ENCODE measurements around the gene MRPL50. TPM values are rescaled to one million over a fixed set of nuclear protein-coding genes. Genes with fewer than 3 reads are reported as not detected.

The MRPL50 gene
- total and polyA plus RNA-seq, 2 donors (not counting 1 experiment from before 2014, with no cell fraction given) = 4.0 to 18.0 TPM

DNA sequence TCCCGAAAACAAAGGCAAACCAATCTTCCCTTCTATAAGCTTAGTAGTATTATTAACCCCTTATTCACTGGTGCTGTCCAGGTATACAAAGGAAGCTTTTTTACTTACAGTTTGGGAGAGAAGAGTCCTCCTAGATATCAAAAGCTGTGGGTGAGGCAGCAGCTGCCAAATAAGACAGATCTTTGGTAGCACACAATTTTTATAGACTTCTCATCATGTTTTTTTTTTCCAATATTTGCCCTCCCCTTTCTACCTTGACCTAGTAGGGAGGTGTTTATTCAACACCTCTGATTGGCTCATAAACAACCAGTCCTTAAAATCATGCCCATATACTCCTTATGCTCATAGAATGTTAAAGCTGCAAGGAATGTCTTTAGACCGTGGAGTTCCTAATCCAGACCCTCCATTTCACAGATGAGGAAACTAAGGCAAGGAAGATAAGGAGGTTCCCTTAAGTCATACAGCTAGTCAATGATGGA lies 37.2 kb upstream of the MRPL50 start, which contains the start of gene ALDOB:
TSS of gene ALDOB (minus strand) at position 174 of the 479 bp plus-strand sequence. CDS start 4,887 bp downstream, outside the sequence.
- no peak within 1 kb of the TSS for H3K4me3 ChIP-seq (ENCODE audit: control extremely low read depth in 1 of 5, extremely low read depth in 1 of 5, insufficient read depth in 1 of 5, low read depth in 2 of 5, low read length in 4 of 5)
- H3K9me3 ChIP-seq (ENCODE audit: control extremely low read depth in 1 of 3, control insufficient read depth in 2 of 3, insufficient read depth in 1 of 3, low read length in 2 of 3) = no peaks in the 10 kb centered on the region
- ATAC-seq (ENCODE audit: low read depth) (no peak), DNase-seq (no peak)
- Mint-ChIP-seq H3K27ac (no peak within 1 kb of the TSS), H3K4me3 (no peak within 1 kb of the TSS), H3K4me1 (no peaks in the 10 kb centered on the region), H3K27me3 (peaks cover 9% of the 10 kb centered on the region), H3K9me3 (ENCODE audit: insufficient read depth) (no peaks in the 10 kb centered on the region)
- H3K27me3 ChIP-seq (replicated peaks in 1 of 4; ENCODE audit: control extremely low read depth in 1 of 4, control insufficient read depth in 3 of 4, insufficient read depth in 4 of 4, low read length in 3 of 4) = no peaks in the 10 kb centered on the region
- POLR2A ChIA-PET = no interaction called here
- WGBS (ENCODE audit: insufficient coverage) = no CpG with 5 or more reads among the region's 2 CpGs
- CTCF ChIA-PET = no interaction called here
- intact Hi-C loops (cut with micrococcal nuclease) = no loop called here
- no peak within 1 kb of the TSS for H3K4me2 ChIP-seq (replicated peaks; ENCODE audit: low read depth, low read length, poor library complexity, severe bottlenecking)
- no peaks in the 10 kb centered on the region for H4K20me1 ChIP-seq (ENCODE audit: control insufficient read depth, insufficient read depth, low read length, poor library complexity, severe bottlenecking)
- H3K79me2 ChIP-seq (ENCODE audit: control insufficient read depth, insufficient read depth, low read length) = no peaks in the 10 kb centered on the region
- no peaks in the 10 kb centered on the region for H3K4me1 ChIP-seq (ENCODE audit: control insufficient read depth in 2 of 2, insufficient read depth in 2 of 2, low read length in 2 of 2)
- no peaks in the 10 kb centered on the region for H3K36me3 ChIP-seq (replicated peaks in 1 of 2; ENCODE audit: control extremely low read depth in 1 of 2, control insufficient read depth in 1 of 2, extremely low read depth in 1 of 2, insufficient read depth in 2 of 2, low read length in 1 of 2)
- no peak within 1 kb of the TSS for H3K9ac ChIP-seq (ENCODE audit: low read length)
- H3K27ac ChIP-seq (ENCODE audit: low read length in 2 of 2) = no peak within 1 kb of the TSS
- H2AFZ ChIP-seq (ENCODE audit: insufficient read depth, low read depth, low read length, poor library complexity, severe bottlenecking) = no peak within 1 kb of the TSS
- no peak for TF ChIP-seq EZH2 (IDR thresholded peaks at IDR 0.05; ENCODE audit: borderline replicate concordance, insufficient read depth, low read depth, low read length, poor library complexity, severe bottlenecking)
- TF ChIP-seq, protein P1, sequence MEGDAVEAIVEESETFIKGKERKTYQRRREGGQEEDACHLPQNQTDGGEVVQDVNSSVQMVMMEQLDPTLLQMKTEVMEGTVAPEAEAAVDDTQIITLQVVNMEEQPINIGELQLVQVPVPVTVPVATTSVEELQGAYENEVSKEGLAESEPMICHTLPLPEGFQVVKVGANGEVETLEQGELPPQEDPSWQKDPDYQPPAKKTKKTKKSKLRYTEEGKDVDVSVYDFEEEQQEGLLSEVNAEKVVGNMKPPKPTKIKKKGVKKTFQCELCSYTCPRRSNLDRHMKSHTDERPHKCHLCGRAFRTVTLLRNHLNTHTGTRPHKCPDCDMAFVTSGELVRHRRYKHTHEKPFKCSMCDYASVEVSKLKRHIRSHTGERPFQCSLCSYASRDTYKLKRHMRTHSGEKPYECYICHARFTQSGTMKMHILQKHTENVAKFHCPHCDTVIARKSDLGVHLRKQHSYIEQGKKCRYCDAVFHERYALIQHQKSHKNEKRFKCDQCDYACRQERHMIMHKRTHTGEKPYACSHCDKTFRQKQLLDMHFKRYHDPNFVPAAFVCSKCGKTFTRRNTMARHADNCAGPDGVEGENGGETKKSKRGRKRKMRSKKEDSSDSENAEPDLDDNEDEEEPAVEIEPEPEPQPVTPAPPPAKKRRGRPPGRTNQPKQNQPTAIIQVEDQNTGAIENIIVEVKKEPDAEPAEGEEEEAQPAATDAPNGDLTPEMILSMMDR (IDR thresholded peaks at IDR 0.05) = no peak

DNA sequence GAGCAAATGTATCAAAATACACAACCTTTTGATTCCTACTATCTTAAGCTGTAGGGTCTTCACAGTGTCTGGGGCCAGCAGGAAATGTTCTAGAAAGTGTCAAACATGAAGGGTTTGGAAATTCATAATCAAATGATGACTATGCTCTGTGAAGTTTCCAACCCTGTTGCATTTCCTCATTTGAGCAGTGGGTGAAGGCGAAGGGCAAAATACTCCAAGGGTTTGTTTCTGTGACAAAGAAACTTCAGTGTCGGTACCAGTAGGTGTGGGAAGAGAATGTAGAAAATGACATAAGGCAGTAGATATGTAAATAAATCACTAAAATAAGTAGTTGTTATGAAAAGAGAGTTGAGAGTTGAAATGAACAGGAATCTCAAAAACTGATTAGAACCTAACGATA lies 36.6 kb upstream of the MRPL50 start:
- H3K36me3 ChIP-seq (replicated peaks in 1 of 2; ENCODE audit: control extremely low read depth in 1 of 2, control insufficient read depth in 1 of 2, extremely low read depth in 1 of 2, insufficient read depth in 2 of 2, low read length in 1 of 2) = no peaks in the 10 kb centered on the region
- no peak overlapping the region for H3K4me2 ChIP-seq (replicated peaks; ENCODE audit: low read depth, low read length, poor library complexity, severe bottlenecking)
- WGBS (ENCODE audit: insufficient coverage) = 83% methylated on average over 1 of the region's 3 CpGs
- H3K79me2 ChIP-seq (ENCODE audit: control insufficient read depth, insufficient read depth, low read length) = no peaks in the 10 kb centered on the region
- POLR2A ChIA-PET = no interaction called here
- H3K4me3 ChIP-seq (ENCODE audit: control extremely low read depth in 1 of 5, extremely low read depth in 1 of 5, insufficient read depth in 1 of 5, low read depth in 2 of 5, low read length in 4 of 5) = no peak overlapping the region
- no peak for TF ChIP-seq EZH2 (IDR thresholded peaks at IDR 0.05; ENCODE audit: borderline replicate concordance, insufficient read depth, low read depth, low read length, poor library complexity, severe bottlenecking)
- TF ChIP-seq, protein P1 (IDR thresholded peaks at IDR 0.05) = no peak
- H4K20me1 ChIP-seq (ENCODE audit: control insufficient read depth, insufficient read depth, low read length, poor library complexity, severe bottlenecking) = no peaks in the 10 kb centered on the region
- no peak overlapping the region for H3K4me3 Mint-ChIP-seq
- ATAC-seq (ENCODE audit: low read depth) (no peak), DNase-seq (no peak)
- intact Hi-C loops (cut with micrococcal nuclease) = no loop called here
- no peak overlapping the region for H2AFZ ChIP-seq (ENCODE audit: insufficient read depth, low read depth, low read length, poor library complexity, severe bottlenecking)
- H3K27me3 ChIP-seq (replicated peaks in 1 of 4; ENCODE audit: control extremely low read depth in 1 of 4, control insufficient read depth in 3 of 4, insufficient read depth in 4 of 4, low read length in 3 of 4) = no peaks in the 10 kb centered on the region
- no peaks in the 10 kb centered on the region for H3K9me3 Mint-ChIP-seq (ENCODE audit: insufficient read depth)
- CTCF ChIA-PET = no interaction called here
- H3K9me3 ChIP-seq (ENCODE audit: control extremely low read depth in 1 of 3, control insufficient read depth in 2 of 3, insufficient read depth in 1 of 3, low read length in 2 of 3) = no peaks in the 10 kb centered on the region
- no peak overlapping the region for H3K27ac Mint-ChIP-seq
- H3K27me3 Mint-ChIP-seq = peaks cover 9% of the 10 kb centered on the region
- H3K27ac ChIP-seq (ENCODE audit: low read length in 2 of 2) = no peak overlapping the region
- no peaks in the 10 kb centered on the region for H3K4me1 ChIP-seq (ENCODE audit: control insufficient read depth in 2 of 2, insufficient read depth in 2 of 2, low read length in 2 of 2)
- no peaks in the 10 kb centered on the region for H3K4me1 Mint-ChIP-seq
- no peak overlapping the region for H3K9ac ChIP-seq (ENCODE audit: low read length)

Data from B cell (primary cell).